NCI-H187 (cell line): ENCODE measurements around the gene ATG10.
"Not testable (repeated sequence)": the region's sequence is repeated elsewhere in the genome, so short reads cannot be mapped to it uniquely, and the experiment has no call there.

ENCODE experiments used
- DNase-seq, 2 experiments: peaks; one replicate each; lab custom pipeline; 2025; lab: John Stamatoyannopoulos, UW

Gene ATG10

DNA sequence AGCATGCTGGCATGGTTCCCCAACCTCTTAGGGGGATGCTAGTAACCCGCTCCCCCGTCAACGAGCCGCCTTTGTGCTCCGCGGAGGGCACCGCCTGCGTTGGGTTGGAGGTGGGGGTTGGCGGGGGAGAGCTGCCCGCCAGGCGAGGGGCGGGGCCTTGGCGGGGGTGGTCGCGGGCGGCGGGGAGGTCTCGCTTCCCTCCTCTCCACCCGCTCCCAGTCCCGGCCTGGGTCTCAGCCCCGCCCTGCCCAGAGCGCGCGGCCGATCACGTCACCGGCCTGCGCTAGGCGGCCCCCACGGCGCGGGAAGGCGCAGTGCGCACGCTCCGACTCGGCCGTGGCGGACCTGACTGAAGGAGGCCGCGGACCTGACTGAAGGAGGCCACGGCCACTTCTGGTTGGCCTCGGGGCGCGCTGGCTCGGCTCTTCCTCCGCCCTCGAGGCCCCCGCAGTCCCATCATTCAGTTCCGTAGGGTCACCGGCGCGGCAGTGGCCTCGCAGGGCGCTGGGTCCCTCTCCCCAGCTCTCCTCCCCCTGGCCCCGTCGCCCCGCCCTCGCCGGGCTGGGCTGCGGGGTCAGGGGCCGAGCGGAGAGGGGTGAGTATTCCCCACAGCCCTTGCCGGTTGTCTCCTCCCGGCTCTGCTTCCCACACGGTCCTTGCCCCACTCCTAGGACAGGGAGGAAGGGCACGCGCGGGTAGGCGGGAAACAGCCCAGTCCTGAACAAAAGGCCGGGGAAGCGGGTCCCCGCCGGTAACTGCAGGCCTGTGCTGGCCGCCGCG lies at the start of gene ATG10:
Gene ATG10 (plus strand): TSS at position 312 of the 780 bp plus-strand sequence. CDS start 15,548 bp downstream, outside the sequence.
- DNase-seq = peak; percentile 85 to 91

DNA sequence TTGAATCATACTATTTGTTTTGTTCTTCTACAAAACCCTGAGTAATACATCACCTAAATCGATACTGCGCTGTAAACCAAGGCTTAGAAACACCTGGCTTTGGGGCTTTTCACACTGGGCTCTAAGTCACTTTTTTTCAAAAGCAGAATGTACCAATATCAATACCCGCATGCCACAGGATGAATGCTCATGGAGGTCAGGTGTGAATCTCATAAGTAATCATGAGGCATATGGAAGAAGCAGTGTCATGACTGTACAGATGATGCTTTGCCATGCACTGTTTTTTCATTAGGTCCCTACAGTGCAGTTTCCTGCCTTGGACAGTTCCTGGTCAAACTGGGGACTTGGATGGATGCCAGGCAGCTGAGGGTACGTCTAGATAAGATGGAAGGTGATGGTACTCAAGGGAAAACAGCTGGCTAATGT lies 49.0 kb upstream of the ATG10 start:
- DNase-seq = no peak

DNA sequence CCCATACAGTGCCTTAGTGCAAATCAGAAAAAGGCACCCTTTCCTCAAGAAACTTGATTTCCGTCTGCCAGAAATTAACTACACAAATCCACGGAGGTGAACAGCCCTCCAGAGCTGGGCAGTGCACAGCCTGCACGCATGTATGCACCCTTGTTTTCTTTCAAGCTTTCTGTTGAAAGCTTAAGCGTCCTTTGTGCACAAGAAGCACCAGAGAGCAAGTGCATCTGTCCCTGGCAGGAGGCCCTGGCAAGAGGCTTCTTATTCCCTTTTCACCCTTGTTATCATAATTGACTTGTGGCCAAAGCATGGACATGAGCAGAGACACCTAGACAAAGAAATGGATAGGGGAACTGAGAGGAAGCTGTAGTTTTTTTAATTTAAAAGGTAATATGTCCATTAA lies 47.4 kb upstream of the ATG10 start:
- DNase-seq = no peak

DNA sequence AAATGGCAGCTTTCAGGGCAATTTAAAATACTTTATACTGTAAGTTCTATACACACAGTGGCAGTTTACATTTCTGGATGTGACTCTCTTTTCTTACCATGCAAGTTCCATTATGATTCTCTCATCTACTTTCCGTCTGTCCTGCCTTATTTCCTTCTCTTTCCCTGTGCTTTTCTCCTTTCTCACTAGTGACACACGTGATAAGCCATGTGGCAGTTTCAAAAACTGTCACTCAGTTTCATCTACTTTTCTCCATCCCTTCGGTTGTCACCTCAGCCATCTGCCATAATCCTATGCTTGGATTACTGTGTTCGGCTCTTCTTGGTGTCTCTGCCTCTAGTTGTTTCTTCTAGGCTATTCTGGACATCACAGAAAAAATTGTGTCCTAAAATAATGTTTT lies 46.8 kb upstream of the ATG10 start:
- no peak for DNase-seq

DNA sequence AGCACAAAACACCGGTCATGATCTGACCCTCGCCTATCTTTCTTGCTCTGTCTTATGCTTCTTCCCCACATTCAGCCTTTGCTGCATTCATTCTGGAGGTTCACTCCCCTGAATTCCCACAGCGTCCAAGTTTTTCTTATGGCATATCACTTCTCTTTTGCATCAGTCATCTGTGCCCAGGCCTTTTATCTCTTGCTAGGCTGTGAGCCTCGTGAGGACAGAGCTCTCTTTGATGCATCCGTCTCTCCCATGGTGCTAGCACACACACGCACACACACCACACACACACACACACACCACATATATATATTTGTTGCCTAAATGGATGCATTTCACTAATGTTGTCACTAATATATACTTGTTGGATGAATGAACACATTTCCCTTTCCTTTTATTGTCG lies 45.8 kb upstream of the ATG10 start:
- no peak for DNase-seq

DNA sequence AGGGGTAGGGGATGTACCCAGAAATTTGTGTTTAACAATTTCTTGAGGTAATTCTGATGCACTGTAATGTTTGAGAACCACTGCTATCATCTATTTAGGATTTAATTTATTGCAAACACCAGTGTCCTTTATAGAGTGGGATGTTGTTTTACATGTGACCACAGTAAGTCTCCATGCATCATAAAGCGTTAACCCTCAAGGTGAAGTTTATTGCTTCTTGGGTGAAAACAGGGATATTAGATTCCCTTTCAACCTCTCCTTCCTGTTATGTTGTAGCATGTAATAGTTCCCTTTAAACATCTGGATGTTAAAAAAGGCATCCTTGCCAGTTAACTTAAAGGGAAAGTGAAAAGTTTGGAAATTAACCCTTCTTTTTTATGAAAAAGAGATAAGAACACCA lies 35.8 kb upstream of the ATG10 start:
- DNase-seq = no peak

DNA sequence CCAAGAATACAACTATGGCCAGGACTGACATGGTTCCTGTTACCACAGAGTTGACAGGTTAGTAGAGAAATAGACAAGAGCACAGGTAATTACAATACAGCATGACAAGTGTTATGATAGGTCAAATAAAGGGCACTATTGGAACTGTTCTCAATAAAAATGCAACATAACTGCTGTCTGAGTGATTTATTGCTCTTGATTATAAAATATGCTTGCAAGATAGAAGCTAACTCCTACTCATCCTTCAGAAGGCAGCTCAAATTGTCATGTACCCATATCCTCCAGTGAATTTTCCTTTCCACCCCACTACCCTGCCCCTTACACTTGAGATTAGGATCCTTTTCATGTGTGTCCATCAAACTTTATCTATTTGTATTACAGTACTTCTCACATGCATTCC lies 35.1 kb upstream of the ATG10 start:
- no peak for DNase-seq

DNA sequence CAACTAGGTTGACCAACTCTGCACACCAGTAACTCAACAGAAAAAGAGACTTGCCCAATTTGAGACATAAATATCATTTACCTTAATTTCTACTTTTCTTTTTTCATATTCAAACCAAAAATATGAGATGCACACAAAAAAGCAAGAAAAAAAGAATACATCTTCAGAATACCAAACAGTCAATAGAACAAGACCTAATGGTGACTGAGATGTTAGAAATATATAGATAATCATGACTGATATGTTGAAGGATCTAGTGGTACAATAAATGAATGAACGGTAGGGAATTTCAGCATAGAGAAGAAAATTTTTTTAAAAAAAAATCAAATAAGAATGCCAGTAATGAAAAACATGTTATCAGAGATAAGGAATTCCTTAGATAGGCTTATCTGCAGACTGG lies 29.1 kb upstream of the ATG10 start:
- DNase-seq = no peak

DNA sequence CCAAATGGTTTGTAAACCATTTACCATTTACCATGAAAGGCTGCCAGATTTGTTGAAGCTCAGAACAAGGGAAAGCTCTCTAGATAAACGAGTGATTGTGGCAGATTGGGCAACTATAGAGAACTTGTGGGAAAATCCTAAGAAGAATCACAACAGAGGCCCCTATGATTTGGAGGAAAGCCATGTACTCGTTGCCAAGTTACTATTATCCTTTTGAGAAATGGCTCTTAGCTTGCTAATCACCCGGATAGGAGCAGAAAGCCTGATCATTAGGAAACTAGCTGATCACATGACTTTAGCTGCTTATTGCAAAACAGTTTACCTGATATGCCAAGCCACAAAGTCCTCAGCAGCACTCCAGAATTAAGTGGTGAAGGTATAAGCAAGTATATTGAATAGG lies 23.5 kb upstream of the ATG10 start:
- DNase-seq = no peak

DNA sequence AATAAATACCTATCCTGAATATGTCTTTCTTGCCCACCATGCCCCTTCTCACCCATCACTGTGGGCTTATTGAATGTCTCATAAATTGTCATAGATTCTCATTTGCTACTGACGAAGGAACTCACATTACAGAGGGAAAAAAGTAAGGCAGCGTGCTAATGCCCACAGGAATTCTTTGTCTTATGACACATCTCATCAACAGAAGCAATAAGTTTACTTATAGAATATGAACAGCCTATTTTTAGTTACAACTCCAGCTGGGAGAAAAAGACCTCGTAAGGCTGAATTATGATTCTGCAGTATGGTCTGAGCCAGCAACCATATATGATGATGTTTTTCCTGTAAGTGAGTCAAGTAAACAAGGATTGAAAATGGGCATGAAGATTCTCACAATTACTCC lies 22.4 kb upstream of the ATG10 start:
- no peak for DNase-seq

DNA sequence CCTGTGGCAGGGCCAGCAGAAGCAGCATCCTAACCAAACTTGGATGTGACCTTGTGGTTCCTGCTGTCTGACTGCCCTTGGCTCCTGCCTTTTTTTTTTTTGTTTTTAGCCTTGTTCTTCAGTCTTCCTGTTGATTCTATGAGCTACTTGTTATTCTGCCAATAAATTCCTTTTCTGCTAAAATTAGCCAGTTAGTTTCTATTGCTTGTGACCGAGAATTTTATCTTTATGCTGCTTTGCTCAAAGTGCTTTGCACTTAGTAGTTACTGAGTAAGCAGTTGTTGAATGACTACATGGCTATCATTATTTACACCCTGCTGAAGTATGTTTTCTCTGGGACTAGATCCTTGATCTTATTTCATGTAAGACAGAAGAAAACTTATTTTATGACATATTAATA lies 20.8 kb upstream of the ATG10 start:
- DNase-seq = no peak

DNA sequence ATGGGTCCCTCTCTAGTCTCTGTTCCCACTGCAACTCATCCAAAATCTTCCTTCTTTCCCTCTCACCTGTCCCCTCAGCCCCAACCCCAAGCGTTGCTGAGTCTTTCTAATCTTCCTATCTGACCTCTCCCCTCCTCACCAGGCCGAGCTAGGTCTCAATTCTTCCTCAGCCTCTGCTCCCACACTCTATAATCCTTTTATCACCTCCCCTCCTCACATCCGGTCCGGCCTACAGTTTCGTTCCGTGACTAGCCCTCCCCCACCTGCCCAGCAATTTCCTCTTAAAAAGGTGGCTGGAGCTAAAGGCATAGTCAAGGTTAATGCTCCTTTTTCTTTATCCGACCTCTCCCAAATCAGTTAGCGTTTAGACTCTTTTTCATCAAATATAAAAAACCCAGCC lies 17.0 kb upstream of the ATG10 start:
- DNase-seq = not testable (repeated sequence)

DNA sequence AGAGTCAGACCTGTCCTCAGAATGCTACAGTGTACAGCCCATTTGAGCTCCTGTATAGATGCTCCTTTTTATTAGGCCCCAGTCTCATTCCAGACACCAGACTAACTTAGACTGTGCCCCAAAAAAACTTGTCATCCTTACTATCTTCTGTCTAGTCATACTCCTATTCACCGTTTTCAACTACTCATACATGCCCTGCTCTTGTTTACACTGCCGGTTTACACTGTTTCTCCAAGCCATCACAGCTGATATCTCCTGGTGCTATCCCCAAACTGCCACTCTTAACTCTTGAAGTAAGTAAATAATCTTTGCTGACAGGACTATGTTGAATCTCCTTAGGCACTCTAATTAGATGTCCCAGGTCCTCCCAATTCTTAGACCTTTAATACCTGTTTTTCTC lies 13.7 kb upstream of the ATG10 start:
- not testable (repeated sequence) for DNase-seq

DNA sequence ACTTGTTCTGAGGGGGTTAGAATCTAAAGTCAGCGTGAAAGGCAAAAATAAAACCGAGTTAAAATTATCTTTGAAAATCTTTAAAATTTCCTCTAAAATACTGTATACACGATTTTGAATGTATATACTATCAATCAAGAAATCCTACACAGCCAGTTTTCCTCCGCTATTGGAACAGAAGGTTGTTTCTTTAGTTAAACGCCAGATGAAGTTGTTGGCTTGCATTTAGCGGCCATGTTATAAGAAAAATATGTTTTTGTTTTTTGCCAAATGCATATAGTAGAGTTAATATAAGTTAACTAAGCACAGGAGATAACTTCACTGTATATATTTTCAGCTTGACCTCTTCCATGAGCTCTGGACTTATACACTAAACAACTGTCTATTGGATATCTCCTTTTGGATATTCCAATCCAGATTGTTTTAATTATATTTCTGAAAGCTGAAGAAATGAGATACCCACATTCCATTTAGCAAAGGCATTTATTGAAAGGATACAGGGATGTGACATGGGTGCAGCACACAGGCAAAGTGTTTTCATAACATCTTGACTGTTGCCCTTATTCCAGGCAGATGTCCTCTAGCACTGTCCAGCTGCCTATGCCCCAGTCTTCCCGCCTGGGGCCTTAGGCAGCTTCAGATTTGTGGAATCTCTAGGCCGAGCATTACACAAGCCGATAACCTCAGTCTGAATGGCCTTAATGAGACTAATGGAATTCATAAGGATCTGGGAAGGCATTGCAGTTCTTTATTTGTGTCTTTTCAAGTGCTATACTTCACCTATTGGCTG lies 10.0 kb upstream of the ATG10 start:
- no peak for DNase-seq

DNA sequence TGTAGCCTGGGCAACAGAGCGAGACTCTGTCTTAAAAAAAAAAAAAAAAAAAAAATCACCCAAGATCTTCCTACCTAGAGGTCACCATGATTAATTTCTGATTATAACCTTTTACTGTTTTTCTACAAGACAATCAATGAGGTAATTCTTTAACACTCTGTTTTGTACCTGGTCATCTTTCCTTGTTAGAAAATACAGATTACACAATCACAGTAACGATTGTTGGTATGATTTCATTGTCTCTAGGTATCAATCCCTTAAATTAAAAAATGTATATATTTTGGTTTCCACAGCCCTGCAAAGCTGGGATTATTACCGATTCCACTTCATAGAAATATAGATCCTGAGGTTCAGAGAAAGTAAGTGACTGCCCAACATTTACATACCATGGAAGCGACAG lies 8.3 kb upstream of the ATG10 start:
- no peak for DNase-seq

DNA sequence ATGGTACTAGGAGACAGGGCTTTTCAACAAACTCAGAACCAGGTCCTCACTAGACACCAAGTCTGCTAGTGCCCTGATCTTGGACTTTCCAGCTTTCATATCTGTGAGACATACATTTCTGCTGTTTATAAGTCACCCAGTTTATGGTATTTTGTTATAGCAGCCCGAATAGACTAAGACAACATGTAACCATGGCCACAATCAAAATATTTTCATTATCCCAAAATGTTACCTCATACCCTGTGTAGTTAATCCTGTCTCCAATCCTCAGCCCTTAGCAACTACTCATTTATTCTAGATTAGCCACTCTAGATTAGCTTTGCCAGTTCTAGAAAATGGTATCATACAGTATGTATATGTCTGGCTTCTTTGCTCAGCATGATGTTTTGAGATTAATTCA lies 6.3 kb upstream of the ATG10 start:
- DNase-seq = no peak

DNA sequence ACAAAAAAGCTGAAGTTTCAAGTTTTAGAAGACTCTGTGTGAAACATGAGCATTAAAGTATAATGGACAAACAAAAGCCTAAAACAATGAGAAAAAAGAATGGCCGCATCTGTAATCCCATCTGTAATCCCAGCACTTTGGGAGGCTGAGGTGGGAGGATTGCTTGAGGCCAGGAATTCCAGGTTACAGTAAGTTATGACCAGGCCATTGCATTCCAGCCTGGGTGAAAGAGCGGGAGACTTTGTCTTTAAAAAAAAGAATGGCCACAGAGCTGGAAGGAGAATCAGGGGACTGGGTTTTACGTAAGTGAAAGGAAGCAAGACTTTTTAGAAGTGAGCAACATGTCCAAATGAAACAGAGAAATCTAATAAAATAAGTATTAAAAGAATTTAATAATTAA lies 2.6 kb upstream of the ATG10 start:
- DNase-seq = no peak

DNA sequence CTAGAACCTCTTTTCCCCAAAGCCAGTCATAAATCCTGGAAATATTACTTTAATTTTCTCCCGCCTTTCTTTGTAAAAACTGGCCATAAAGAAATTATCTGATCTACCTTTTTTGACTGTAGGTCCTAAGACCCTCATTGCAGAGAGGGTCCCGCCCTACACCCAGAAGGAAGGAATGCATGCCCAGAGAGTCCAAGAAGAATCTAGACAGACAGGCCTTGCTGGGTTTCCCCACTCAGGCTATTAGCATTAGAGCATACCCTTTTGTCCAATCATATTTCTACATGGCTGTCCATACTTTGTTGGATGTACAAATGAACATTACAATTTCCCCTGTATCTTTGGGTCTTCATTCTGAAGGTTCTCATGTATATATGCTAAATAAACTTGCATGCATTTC lies 1.9 kb upstream of the ATG10 start:
- DNase-seq = no peak

DNA sequence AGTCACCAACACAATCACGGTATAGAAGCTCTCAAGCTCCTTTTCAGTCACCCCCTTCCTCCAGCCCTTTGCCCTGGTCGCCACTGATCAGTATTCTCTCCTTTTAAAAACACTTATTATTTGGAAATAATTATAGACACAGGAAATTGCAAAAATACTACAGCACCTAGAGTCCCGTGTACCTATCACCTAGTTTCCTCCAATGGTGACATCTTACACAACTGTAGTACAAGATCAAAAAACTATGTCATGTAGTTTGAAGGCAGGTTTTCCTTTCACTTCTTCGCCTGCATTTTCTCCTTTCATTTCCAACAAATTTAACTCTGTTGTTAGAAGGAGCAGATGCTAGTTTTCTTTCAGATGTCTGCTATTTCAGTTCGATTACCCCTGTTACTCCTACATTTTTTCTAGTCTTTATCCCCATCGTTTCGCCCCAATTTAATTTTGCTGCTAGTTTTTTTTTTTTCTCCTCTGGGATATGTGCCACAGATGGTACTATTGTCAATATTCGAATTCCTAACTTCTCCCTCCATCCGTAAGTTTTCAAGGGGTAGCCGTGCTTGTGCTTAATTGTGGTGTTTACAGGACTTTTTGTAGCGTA lies 612 bp upstream of the ATG10 start:
- peak in 1 of 2 experiments; percentile 57 for DNase-seq

DNA sequence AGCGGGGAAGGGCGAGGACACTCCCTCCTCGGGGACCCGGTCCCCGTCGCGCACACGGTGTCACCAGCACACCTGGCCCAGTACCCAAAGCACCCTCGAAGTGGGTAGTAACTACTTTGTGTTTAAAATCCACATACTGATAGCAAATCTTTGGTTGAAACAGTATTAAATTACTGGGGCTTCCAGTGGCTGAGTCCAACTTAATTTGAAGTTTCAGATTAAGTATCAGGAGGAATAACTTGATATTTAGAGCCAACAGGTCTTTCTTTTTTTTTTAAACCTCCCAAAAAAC lies 615 bp downstream of the ATG10 start:
- DNase-seq = no peak

DNA sequence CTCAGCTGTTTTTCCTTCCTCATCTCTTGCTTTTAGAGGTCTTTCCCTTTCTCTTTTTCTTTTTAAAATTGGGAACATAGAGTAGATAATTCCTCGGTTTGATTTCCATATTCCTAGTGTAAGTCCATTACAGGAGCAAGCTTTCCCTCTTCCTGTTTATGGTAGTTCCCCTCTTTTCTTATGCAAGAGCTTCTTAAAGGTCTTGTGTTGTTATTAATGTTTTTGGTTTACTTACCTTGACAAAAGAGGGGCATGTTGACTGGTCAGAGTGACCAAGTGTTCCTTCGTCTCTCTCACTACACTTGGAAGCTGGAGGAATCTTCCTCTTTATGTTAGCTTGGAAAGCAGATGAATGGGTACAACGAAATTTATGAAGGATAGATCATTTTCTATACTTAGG lies 8.3 kb downstream of the ATG10 start:
- DNase-seq = no peak

DNA sequence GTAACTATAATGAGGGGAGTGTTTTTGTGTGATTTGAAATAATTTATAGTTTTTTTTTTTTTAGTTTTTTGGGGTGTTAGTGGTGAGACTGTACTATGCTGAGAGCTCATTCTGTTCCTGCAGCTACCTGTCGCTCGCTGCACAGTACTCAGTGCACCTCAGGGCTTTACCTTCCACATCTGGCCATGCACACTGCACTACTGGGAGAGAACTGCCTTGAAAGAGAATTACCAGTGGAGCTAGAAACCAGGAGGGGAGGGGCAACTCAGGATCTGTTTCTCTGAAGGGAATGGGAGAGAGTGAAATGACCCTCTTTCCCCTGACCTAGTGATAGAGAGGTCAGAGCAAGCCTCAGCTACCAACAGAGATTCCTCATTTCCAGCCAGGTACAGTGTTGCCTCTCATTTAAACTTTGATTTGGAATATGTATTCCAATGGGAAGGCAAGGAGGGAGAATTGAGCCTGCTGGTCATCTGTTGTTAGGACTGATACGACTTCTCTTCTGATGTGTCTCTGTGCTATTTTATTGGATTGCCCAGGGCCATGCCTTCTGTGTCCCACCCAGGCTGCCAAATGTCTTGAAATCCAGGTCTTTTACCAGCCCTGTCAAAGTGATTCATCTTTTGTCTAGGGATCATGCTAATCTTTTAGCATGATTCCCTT lies 8.9 kb downstream of the ATG10 start:
- no peak for DNase-seq

DNA sequence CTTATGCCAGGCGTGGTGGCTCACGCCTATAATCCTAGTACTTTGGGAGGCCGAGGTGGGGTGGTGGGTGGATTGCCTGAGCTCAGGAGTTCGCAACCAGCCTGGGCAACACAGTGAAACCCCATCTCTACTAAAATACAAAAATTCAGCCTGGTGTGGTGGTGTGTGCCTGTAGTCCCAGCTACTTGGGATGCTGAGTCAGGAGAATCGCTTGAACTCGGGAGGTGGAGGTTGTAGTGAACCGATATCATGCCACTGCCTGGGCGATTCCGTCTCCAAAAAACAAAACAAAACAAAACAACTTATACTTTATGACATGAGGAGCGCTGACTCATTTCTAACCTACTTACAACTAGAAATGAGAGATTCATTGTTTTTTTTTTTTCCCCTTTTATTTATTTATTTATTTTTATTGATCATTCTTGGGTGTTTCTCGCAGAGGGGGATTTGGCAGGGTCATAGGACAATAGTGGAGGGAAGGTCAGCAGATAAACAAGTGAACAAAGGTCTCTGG lies 10.4 kb downstream of the ATG10 start:
- not testable (repeated sequence) for DNase-seq
